GM06990 (cell line): ENCODE results near the gene AKAP12.

Source experiments
- DNase-seq: peaks from one replicate; pipeline ENCODE4 v3.0.0-alpha.2; 2011; ENCODE audit not compliant: insufficient read length; ENCODE audit errors: extremely low read depth
- H3K27me3 ChIP-seq: replicated peaks from 2 replicates; pipeline ENCODE4 v1.6.0; 2011; ENCODE audit warnings: low read length; ENCODE audit not compliant: control insufficient read depth, insufficient read depth
- H3K36me3 ChIP-seq: 2 replicates; pipeline ENCODE4 v1.5.1; 2011; ENCODE audit warnings: low read length; ENCODE audit not compliant: control insufficient read depth, insufficient read depth
- H3K4me3 ChIP-seq: replicated peaks from 2 replicates; pipeline ENCODE4 v1.5.1; 2011; ENCODE audit warnings: low read depth, mild to moderate bottlenecking, control low read depth, low read length
- TF ChIP-seq, protein P1 (sequence below): IDR thresholded peaks from 2 replicates; pipeline ENCODE4 v1.5.1; 2011; ENCODE audit warnings: low read length, control low read depth, mild to moderate bottlenecking, inconsistent platforms; ENCODE audit not compliant: insufficient read depth, poor library complexity, severe bottlenecking

Gene AKAP12

DNA sequence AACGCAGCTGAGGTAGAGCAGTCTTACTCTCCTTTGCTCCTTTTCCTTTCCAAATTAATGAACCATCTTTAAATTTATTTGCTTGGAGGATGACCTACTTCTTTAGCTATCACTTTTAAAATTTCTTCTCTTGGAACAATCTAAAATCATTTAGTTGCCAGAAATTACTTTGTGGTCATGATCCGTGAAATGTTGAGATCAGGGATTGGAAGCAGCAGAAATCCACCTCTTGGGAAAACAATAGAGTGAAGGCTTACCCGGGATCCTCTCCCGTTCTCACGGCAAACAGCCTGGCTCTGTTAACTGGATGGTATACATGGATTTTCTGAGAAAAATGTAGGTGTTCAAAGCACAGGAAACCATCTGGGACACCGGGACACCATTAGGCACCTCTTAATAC lies 7.7 kb downstream of the AKAP12 start:
- DNase-seq: no peak
- Histone ChIP-seq H3K27me3 (peaks cover 2% of the 10 kb centered on the region; the same call in 1 of the 2 replicates), H3K4me3 (no peak overlapping the region), H3K36me3 (no peaks in the 10 kb centered on the region)
- TF ChIP-seq, protein P1, sequence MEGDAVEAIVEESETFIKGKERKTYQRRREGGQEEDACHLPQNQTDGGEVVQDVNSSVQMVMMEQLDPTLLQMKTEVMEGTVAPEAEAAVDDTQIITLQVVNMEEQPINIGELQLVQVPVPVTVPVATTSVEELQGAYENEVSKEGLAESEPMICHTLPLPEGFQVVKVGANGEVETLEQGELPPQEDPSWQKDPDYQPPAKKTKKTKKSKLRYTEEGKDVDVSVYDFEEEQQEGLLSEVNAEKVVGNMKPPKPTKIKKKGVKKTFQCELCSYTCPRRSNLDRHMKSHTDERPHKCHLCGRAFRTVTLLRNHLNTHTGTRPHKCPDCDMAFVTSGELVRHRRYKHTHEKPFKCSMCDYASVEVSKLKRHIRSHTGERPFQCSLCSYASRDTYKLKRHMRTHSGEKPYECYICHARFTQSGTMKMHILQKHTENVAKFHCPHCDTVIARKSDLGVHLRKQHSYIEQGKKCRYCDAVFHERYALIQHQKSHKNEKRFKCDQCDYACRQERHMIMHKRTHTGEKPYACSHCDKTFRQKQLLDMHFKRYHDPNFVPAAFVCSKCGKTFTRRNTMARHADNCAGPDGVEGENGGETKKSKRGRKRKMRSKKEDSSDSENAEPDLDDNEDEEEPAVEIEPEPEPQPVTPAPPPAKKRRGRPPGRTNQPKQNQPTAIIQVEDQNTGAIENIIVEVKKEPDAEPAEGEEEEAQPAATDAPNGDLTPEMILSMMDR: no peak

DNA sequence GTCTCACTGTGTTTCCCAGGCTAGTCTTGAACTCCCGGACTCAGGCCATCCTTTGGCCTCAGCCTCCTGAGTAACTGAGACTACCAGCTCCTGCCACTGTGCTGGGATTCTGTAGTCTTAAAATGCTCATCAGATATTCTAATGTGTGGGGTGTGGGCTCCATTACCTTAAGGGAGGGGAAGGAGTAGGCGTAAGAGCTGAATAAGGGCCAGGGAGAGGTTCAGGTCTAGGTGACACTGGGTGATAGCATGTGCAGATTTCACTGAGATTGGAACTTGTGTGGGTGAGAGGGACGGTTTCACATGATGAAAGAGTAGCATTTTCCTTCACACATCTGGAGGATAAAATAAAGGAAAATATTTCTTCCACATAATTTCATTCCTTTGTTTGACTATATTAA lies 8.5 kb downstream of the AKAP12 start:
- TF ChIP-seq, protein P1: no peak
- H3K4me3 ChIP-seq: no peak overlapping the region
- no peaks in the 10 kb centered on the region for H3K36me3 ChIP-seq
- no peaks in the 10 kb centered on the region for H3K27me3 ChIP-seq
- DNase-seq: no peak

DNA sequence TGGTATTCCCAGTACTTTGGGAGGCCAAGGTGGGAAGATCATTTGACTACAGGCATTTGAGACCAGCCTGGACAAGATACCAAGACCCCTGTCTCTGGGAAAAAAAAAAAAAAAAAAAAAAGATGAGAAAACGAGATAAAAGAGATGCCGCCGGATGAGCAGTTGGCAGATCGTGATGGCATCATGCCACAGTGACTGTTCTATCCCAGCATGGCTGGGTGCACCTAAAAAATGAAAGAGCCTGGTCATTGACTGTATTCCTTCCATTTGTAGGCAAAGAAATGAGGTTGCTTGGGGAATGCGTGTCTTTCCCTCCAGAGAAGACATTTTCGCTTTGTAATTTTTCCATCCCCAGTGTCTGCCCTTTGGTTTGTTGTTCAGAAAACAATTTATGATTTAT lies 12.9 kb downstream of the AKAP12 start:
- Histone ChIP-seq H3K27me3 (no peaks in the 10 kb centered on the region), H3K36me3 (no peaks in the 10 kb centered on the region), H3K4me3 (no peak overlapping the region)
- TF ChIP-seq, protein P1: no peak
- no peak for DNase-seq

DNA sequence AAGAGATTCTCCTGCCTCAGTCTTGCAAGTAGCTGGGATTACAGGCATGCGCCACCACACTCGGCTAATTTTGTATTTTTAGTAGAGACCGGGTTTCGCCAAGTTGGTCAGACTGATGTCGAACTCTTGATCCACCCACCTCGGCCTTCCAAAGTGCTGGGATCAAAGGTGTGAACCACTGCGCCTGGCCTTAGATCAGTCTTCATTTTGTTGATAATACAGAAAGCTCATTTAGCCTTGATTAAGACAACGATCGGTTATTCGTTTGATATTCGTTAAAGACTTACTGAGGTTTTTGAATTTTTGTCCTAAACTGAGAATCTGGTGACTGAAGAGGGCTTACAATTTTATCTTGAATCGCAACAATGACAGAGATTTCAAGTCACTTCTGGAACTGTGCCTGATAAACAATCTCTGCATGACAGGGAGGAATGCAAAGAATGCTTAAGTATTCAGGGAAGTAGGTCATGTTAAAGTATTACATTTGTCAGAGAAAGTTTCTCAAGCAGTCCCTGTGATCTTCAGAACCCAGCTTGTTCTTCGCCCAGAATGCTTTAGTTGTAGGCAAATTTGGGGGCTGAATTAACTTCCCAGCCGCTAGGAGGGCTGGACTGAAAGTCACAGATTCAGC lies 14.8 kb downstream of the AKAP12 start:
- Histone ChIP-seq H3K27me3 (no peaks in the 10 kb centered on the region), H3K4me3 (no peak overlapping the region), H3K36me3 (no peaks in the 10 kb centered on the region)
- no peak for DNase-seq
- TF ChIP-seq, protein P1: no peak

DNA sequence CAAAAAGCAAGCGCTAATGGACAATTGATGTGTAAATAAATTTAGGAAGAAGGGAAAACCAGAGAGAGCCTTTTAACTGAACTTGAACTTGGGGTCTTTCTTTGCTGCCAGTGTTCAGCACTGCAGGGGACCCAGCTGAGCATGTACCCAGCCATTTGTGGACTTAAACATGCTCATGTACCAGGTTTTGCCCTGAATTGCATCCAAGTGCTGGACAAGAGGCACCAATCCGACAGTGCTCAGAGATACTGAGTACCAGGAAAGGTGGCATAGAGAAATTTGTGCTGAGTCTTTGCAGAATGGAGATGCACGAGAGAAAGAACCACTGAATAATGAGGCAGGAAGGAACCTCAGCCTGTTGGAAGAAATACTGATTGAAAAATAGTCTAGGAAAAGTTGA lies 16.0 kb downstream of the AKAP12 start:
- Histone ChIP-seq H3K36me3 (no peaks in the 10 kb centered on the region), H3K27me3 (no peaks in the 10 kb centered on the region), H3K4me3 (no peak overlapping the region)
- no peak for DNase-seq
- TF ChIP-seq, protein P1: no peak

DNA sequence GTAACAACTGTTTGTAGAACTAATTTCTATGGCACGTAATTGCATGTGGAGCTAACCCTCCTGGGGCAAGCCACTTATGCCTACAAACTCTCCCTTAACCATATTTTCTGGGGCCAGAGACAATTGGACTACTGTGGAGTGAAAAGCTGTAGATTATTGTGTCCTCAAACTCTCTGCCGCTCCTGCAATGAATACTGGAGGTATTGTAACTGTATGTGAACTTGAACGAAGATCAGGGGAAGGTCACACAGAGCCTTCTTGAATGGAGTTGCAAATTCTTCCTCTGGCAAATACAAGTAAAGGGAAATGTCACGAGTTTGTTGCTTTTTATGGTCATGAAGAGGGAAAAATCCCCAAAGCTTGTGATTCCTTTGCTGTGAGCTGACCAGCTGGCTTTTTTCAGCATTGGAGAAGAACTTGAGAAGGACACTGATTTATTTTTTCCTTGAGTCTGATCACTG lies 18.2 kb downstream of the AKAP12 start:
- Histone ChIP-seq H3K27me3 (no peaks in the 10 kb centered on the region), H3K4me3 (no peak overlapping the region), H3K36me3 (no peaks in the 10 kb centered on the region)
- TF ChIP-seq, protein P1: no peak
- DNase-seq: no peak
